ENCODE measurements around the gene TGFB1I1. TPM values are rescaled to one million over a fixed set of nuclear protein-coding genes. Genes with fewer than 3 reads are reported as not detected.

TGFB1I1 gene
- total RNA-seq, 1 donor from 2014 or later: 116 TPM

- TF ChIP-seq CTCF (IDR thresholded peaks at IDR 0.05; ENCODE audit: insufficient read depth, low read length, poor library complexity, severe bottlenecking): peak; percentile 67
- H3K4me3 ChIP-seq (ENCODE audit: low read depth, low read length): peak overlapping the region; percentile 50
- no peaks in the 10 kb centered on the region for H3K36me3 ChIP-seq (ENCODE audit: control insufficient read depth, insufficient read depth, low read length)
- DNase-seq (ENCODE audit: low read depth): no peak
- peaks cover 2% of the 10 kb centered on the region for H3K27me3 ChIP-seq (ENCODE audit: control insufficient read depth, insufficient read depth, low read length)
These were observed 804 bp downstream of the TGFB1I1 start for GRCh38 chr16:31472709-31473203.

- no peak for DNase-seq (ENCODE audit: low read depth)
- Histone ChIP-seq H3K36me3 (ENCODE audit: control insufficient read depth, insufficient read depth, low read length) (no peaks in the 10 kb centered on the region), H3K27me3 (ENCODE audit: control insufficient read depth, insufficient read depth, low read length) (peaks cover 2% of the 10 kb centered on the region), H3K4me3 (ENCODE audit: low read depth, low read length) (no peak overlapping the region)
- TF ChIP-seq CTCF (IDR thresholded peaks at IDR 0.05; ENCODE audit: insufficient read depth, low read length, poor library complexity, severe bottlenecking): no peak
These were observed 1.5 kb downstream of the TGFB1I1 start for GRCh38 chr16:31473264-31473984.

- H3K36me3 ChIP-seq (ENCODE audit: control insufficient read depth, insufficient read depth, low read length): no peaks in the 10 kb centered on the region
These were observed 2.3 kb downstream of the TGFB1I1 start for GRCh38 chr16:31474173-31474714.

GRCh38 chr16:31474773-31475738 is 3.1 kb downstream of the TGFB1I1 start:
- TF ChIP-seq CTCF (IDR thresholded peaks at IDR 0.05; ENCODE audit: insufficient read depth, low read length, poor library complexity, severe bottlenecking): no peak
- Histone ChIP-seq H3K27me3 (ENCODE audit: control insufficient read depth, insufficient read depth, low read length) (peaks cover 2% of the 10 kb centered on the region), H3K4me3 (ENCODE audit: low read depth, low read length) (no peak overlapping the region), H3K36me3 (ENCODE audit: control insufficient read depth, insufficient read depth, low read length) (no peaks in the 10 kb centered on the region)
- no peak for DNase-seq (ENCODE audit: low read depth)

More at GRCh38 chr16:31474173-31474714, 2.3 kb downstream of the TGFB1I1 start:
- TF ChIP-seq CTCF (IDR thresholded peaks at IDR 0.05; ENCODE audit: insufficient read depth, low read length, poor library complexity, severe bottlenecking): no peak
- DNase-seq (ENCODE audit: low read depth): no peak
- Histone ChIP-seq H3K4me3 (ENCODE audit: low read depth, low read length) (no peak overlapping the region), H3K27me3 (ENCODE audit: control insufficient read depth, insufficient read depth, low read length) (peaks cover 2% of the 10 kb centered on the region)

- no peak overlapping the region for H3K4me3 ChIP-seq (ENCODE audit: low read depth, low read length)
- peaks cover 2% of the 10 kb centered on the region for H3K27me3 ChIP-seq (ENCODE audit: control insufficient read depth, insufficient read depth, low read length)
- DNase-seq (ENCODE audit: low read depth): no peak
- H3K36me3 ChIP-seq (ENCODE audit: control insufficient read depth, insufficient read depth, low read length): no peaks in the 10 kb centered on the region
- TF ChIP-seq CTCF (IDR thresholded peaks at IDR 0.05; ENCODE audit: insufficient read depth, low read length, poor library complexity, severe bottlenecking): no peak
These were observed 4.0 kb downstream of the TGFB1I1 start for GRCh38 chr16:31475946-31476302.

All from kidney epithelial cell (primary cell).